Spinal cord (tissue), 10 donors: ENCODE results near the gene GPAT3. TPM values are rescaled to one million over a fixed set of nuclear protein-coding genes. Genes with fewer than 3 reads are reported as not detected.
"Not testable (repeated sequence)": the region's sequence is repeated elsewhere in the genome, so short reads cannot be mapped to it uniquely, and the experiment has no call there.

Experiments
- DNase-seq, 6 donors: peaks; one replicate each; pipeline versions ENCODE4 v3.0.0 to v3.0.0-alpha.2; 2013 to 2015; ENCODE audit warnings: low spot score in 6 of 6, low read depth in 4 of 6
- H3K27ac ChIP-seq: one replicate; pipeline ENCODE4 v1.5.1; 2013; ENCODE audit warnings: low read depth, low read length, control low read depth
- H3K27me3 ChIP-seq: one replicate; pipeline ENCODE4 v1.6.1; 2013; ENCODE audit warnings: low read length; ENCODE audit not compliant: control insufficient read depth, insufficient read depth
- H3K36me3 ChIP-seq: one replicate; pipeline ENCODE4 v1.6.1; 2013; ENCODE audit warnings: low read length; ENCODE audit not compliant: control insufficient read depth, insufficient read depth
- H3K4me1 ChIP-seq: one replicate; pipeline ENCODE4 v1.6.1; 2013; ENCODE audit warnings: low read length; ENCODE audit not compliant: control insufficient read depth, insufficient read depth
- H3K4me3 ChIP-seq: one replicate; pipeline ENCODE4 v1.5.1; 2013; ENCODE audit warnings: low read depth, low read length, control low read depth
- H3K9me3 ChIP-seq: one replicate; pipeline ENCODE4 v1.6.1; 2013; ENCODE audit warnings: low read length; ENCODE audit not compliant: control insufficient read depth, insufficient read depth
- WGBS: methylation state at CpG from one replicate; pipeline ENCODE4 v1.1.5; 2013; ENCODE audit warnings: missing lambda C conversion rate; ENCODE audit not compliant: insufficient coverage; 5-methylcytosine and 5-hydroxymethylcytosine counted together
- polyA plus RNA-seq, 2 donors: library from polyadenylated mRNA; unstranded; fragments of 120-200 nt; gene quantifications; one replicate each; pipeline ENCODE4 v1.2.1, GENCODE V29; 2013; ENCODE audit not compliant: insufficient read length in 2 of 2
- total RNA-seq, 2 donors: library from RNA; depleted of rRNA in 1 of 2; stranded (reverse); fragments of 120-200 nt in 1 of 2; fragments of >200 nt in 1 of 2; gene quantifications; one replicate each; pipeline versions ENCODE4 v1.2.3 to v1.2.4, GENCODE V29; 2013 to 2014
- donor health status: healthy.

The GPAT3 gene
- total and polyA plus RNA-seq, 4 donors: 3.4 to 7.4 (median 4.0) TPM

DNA sequence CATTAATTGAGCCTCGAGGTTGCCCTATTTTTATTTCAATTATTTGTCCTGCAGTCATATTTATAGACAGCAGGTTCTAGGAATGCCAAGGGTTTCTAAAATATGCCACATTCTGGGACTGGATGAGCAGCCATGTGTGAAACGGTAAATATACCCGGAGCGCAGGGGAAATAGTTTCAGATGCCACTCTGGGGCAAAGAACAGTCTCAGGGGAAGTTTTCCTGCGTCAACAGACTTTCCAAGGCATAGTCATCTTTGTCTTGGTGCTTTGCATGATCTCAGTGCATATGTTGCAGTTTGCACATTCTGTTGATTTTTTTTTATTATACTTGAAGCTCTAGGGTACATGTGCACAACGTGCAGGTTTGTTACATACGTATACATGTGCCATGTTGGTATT, 71.0 kb downstream of the GPAT3 start:
- no peak for DNase-seq
- 80% methylated on average over 6 of the region's 7 CpGs for WGBS
- H3K4me3 ChIP-seq: no peak overlapping the region
- no peaks in the 10 kb centered on the region for H3K4me1 ChIP-seq
- H3K9me3 ChIP-seq: peaks cover 2% of the 10 kb centered on the region
- H3K36me3 ChIP-seq: no peaks in the 10 kb centered on the region
- no peak overlapping the region for H3K27ac ChIP-seq
- H3K27me3 ChIP-seq: no peaks in the 10 kb centered on the region

DNA sequence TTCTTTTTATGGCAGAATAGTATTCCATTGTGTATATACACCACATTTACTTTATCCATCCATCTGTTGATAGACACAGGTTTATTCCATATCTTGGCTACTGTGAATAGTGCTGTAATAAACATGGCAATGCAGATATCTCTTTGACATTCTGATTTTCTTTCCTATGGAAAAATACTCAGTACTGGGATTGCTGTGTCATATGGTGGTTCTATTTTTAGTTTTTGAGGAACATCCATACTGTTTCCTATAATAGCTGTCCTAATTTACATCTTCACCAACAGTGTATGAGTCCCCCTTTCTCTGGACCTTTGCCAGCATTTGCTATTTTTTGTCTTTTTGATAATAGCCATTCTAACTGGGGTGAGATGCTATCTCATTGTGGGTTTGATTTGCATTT, 73.5 kb downstream of the GPAT3 start:
- no peaks in the 10 kb centered on the region for H3K4me1 ChIP-seq
- DNase-seq: peak in 1 of 6 donors; percentile 17

DNA sequence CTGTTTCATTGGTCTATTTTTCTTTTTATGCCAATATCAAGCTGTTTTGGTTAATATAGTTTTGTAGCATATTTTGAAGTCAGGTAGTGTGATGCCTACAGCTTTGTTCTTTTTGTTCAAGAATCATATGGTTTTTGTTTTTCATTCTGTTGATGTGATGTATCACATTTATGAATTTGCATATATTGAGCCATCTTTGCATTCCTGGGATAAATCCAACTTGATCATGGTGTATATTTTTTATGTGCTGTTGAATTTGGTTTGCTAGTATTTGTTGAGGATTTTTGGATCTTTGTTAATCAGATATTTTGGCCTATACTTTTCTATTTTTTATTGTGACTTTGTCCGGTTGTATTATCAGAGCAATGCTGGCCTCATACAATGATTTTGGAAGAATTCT, 74.8 kb downstream of the GPAT3 start:
- WGBS: no CpG with 5 or more reads among the region's 1 CpG
- H3K36me3 ChIP-seq: no peaks in the 10 kb centered on the region
- H3K9me3 ChIP-seq: peaks cover 6% of the 10 kb centered on the region
- no peaks in the 10 kb centered on the region for H3K4me1 ChIP-seq
- H3K27ac ChIP-seq: no peak overlapping the region
- no peak for DNase-seq
- H3K27me3 ChIP-seq: no peaks in the 10 kb centered on the region
- H3K4me3 ChIP-seq: no peak overlapping the region

More for the DNA sequence above, 73.5 kb downstream of the GPAT3 start:
- no peaks in the 10 kb centered on the region for H3K36me3 ChIP-seq
- H3K9me3 ChIP-seq: peaks cover 6% of the 10 kb centered on the region
- H3K4me3 ChIP-seq: no peak overlapping the region
- H3K27ac ChIP-seq: no peak overlapping the region
- no peaks in the 10 kb centered on the region for H3K27me3 ChIP-seq

DNA sequence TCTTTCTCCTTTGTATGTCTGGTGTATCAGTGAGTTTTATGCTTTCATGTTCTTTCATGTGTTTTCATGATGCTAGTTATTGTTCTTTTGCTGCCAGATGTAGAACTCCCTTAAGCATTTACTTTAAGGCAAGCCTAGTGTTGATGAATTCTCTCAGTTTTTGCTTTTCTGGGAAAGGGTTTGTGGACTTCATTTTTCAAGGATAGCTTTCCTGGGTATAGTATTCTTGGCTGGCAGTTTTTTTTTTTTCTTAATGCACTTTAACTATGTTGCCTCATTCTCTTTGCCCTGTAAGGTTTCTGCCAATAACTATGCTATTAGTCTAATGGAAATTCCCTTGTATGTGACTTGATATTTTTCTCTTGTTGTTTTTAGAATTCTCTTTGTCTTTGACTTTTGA, 77.1 kb downstream of the GPAT3 start:
- no peaks in the 10 kb centered on the region for H3K36me3 ChIP-seq
- no peak overlapping the region for H3K27ac ChIP-seq
- H3K27me3 ChIP-seq: no peaks in the 10 kb centered on the region
- DNase-seq: no peak
- H3K9me3 ChIP-seq: peaks cover 6% of the 10 kb centered on the region
- no peaks in the 10 kb centered on the region for H3K4me1 ChIP-seq
- H3K4me3 ChIP-seq: no peak overlapping the region

DNA sequence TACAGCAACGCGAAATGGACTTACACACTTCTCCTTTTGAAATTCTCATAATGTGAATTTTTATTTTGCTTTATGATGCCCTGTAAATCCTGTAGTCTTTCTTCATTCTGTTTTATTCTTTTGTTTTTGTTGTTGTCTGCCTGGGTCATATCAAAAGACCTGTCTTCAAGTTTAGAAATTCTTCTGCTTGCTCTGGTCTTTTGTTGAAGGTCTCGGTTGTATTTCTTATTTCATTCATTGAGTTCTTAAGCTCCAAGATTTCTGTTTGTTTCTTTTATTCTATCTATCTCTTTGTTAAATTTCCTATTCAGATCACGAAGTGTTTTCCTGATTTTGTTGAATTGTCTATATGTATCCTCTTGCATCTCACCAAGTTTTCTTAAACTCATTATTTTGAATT, 78.1 kb downstream of the GPAT3 start:
- Histone ChIP-seq H3K9me3 (peaks cover 6% of the 10 kb centered on the region), H3K4me1 (no peaks in the 10 kb centered on the region), H3K36me3 (no peaks in the 10 kb centered on the region), H3K4me3 (no peak overlapping the region), H3K27me3 (no peaks in the 10 kb centered on the region), H3K27ac (no peak overlapping the region)
- WGBS: no CpG with 5 or more reads among the region's 4 CpGs
- no peak for DNase-seq

DNA sequence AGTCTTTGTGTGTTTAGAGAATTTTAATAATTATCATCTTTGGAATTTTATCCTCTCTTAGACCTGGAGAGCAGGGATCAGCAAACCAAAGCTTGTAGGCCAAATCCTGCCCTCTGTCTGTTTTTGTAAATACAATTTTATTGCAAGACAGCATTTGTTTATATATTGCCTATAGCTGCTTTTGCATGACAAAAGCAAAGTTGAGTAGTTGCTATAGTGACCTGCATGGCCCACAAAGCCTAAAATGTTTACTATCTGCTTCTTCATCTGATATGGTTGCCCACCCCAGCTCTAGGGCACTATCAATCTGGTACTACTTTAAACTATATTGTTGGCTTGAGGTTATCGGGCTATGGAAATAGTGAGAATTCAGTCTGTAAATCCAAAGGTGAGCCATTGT, 80.3 kb downstream of the GPAT3 start:
- H3K36me3 ChIP-seq: no peaks in the 10 kb centered on the region
- no peaks in the 10 kb centered on the region for H3K4me1 ChIP-seq
- no CpG with 5 or more reads among the region's 1 CpG for WGBS
- H3K9me3 ChIP-seq: peaks cover 5% of the 10 kb centered on the region
- no peak for DNase-seq
- no peaks in the 10 kb centered on the region for H3K27me3 ChIP-seq
- H3K27ac ChIP-seq: no peak overlapping the region
- no peak overlapping the region for H3K4me3 ChIP-seq

DNA sequence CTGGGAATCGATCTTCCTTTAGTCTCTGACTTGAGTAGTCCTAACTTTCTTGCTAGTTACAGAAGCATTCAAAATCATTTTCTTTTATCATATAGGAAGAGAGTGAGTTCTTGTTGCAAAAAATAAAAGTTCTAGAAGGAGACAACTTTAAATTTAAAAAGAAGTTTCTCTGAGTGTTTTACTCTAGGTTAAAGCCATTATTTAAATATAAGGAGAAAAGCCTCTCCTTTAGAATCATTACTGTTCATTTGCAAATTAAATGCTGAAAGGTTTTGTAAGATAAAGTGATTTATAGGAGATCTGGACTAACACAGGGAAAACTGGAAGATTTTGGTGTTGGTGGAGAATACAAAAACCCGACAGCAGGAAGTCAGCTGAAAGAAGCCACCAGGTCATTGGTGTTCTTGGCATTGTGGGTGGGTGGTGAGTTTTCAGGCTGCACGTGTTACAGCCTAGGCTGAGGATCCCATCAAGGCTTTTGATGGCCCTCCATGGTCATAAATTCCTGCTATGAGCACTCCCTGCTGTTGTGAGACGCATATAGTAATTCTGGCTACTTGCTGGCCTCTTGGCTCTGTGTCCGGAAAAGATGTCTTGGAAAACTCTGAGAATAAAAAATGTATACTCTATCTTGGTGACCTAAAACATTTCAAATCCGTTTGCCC, 81.6 kb downstream of the GPAT3 start:
- DNase-seq: no peak
- Histone ChIP-seq H3K4me1 (no peaks in the 10 kb centered on the region), H3K27ac (no peak overlapping the region), H3K4me3 (no peak overlapping the region), H3K9me3 (peaks cover 6% of the 10 kb centered on the region), H3K36me3 (no peaks in the 10 kb centered on the region), H3K27me3 (no peaks in the 10 kb centered on the region)
- whole genome bisulfite sequencing: 38% methylated on average over 3 of the region's 6 CpGs

DNA sequence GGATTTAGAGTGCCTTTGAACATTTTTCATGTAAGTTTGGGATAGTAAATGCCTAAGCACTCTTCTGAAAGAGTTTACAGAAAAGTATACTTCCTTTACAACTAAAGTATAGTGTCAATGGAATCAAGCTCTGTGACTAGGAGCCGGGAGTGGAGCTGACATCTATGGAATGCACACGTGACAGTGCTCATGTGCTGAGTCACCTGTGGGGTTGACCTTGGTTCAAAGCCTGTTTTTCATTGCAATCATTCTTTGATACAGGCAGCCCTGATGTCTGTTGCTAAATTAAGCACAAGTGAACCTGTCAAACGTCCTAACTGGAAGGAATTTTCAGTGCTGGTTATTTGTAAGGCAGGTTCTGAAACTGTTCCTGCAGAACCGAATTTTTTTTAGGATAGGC, 82.5 kb downstream of the GPAT3 start:
- H3K27me3 ChIP-seq: no peaks in the 10 kb centered on the region
- DNase-seq: no peak
- H3K36me3 ChIP-seq: no peaks in the 10 kb centered on the region
- peaks cover 6% of the 10 kb centered on the region for H3K9me3 ChIP-seq
- no peak overlapping the region for H3K4me3 ChIP-seq
- WGBS: 58% methylated on average over 3 of the region's 4 CpGs
- no peaks in the 10 kb centered on the region for H3K4me1 ChIP-seq
- no peak overlapping the region for H3K27ac ChIP-seq

DNA sequence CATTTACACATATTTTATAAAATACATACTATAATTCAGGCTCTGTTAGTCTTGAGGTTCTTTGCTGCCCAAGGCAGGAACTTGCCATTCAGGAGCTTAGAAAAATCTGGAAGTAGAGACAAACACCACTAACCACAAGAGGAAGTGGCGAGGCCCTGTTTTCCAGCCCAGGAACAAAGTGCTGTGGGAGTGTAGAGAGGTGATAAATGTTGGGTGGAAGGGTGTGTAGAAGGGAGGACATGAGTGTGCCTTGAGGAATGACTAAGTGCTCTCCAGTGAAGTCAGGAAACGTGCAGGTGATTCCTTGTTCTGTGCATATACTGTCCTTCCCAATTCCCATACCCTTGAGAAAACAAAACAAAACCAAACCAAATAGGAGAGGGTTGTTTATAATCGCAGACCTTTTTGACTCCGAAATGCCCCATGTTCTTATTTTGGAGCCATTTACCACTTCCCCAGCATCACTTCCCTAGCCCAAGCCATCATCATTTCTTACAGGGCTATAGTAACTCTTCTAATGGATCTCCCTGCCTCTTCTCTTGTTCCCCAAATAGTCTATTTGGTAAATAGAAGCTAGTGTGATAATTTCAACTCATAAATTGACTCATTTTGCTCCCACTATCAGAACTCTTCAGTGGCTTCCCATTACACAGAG, 83.2 kb downstream of the GPAT3 start:
- no peak for DNase-seq
- Histone ChIP-seq H3K4me3 (no peak overlapping the region), H3K36me3 (no peaks in the 10 kb centered on the region), H3K4me1 (no peaks in the 10 kb centered on the region), H3K27ac (no peak overlapping the region), H3K27me3 (no peaks in the 10 kb centered on the region), H3K9me3 (peaks cover 4% of the 10 kb centered on the region)
- WGBS: 100% methylated on average over 1 of the region's 4 CpGs

DNA sequence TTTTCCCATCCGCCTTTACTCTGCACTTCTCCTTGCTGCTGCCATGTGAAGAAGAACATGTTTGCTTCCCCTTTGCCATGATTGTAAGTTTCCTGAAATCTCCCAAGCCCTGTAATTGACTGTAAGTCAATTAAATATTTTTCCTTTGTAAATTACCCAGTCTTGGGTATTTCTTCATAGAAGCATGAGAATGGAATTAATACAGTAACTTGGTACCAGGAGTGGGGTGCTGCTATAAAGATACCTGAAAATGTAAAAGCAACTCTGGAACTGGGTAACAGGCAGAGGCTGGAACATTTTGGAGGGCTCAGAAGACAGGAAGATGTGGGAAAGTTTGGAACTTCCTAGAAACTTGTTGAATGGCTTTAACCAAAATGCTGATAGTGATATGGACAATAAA, 86.2 kb downstream of the GPAT3 start:
- not testable (repeated sequence) for H3K27me3 ChIP-seq, H3K27ac ChIP-seq, H3K36me3 ChIP-seq, DNase-seq, H3K9me3 ChIP-seq, H3K4me1 ChIP-seq, H3K4me3 ChIP-seq
- no CpG with 5 or more reads among the region's 1 CpG for WGBS
